Subcutaneous abdominal adipose tissue (tissue), 5 donors: ENCODE measurements around the gene PBX4.

Experiments used
- H3K27ac ChIP-seq: one replicate; pipeline ENCODE4 v1.7.0; 2013; ENCODE audit warnings: low read depth, mild to moderate bottlenecking, inconsistent platforms, low read length, moderate library complexity
- H3K27me3 ChIP-seq, 5 donors: one replicate each; pipeline ENCODE4 v1.7.0; 2013; ENCODE audit warnings: low read length in 5 of 5, inconsistent platforms in 1 of 5; ENCODE audit not compliant: control insufficient read depth in 5 of 5, insufficient read depth in 4 of 5
- H3K36me3 ChIP-seq, 5 donors: one replicate each; pipeline ENCODE4 v1.7.0; 2013; ENCODE audit warnings: low read length in 5 of 5; ENCODE audit not compliant: control insufficient read depth in 5 of 5, insufficient read depth in 5 of 5
- H3K4me1 ChIP-seq, 5 donors: one replicate each; pipeline ENCODE4 v1.7.0; 2013; ENCODE audit warnings: low read length in 5 of 5, mild to moderate bottlenecking in 3 of 5, moderate library complexity in 1 of 5; ENCODE audit not compliant: control insufficient read depth in 5 of 5, insufficient read depth in 5 of 5
- H3K4me3 ChIP-seq, 5 donors: one replicate each; pipeline ENCODE4 v1.7.0; 2013; ENCODE audit warnings: low read length in 5 of 5, low read depth in 1 of 5
- H3K9ac ChIP-seq, 5 donors: one replicate each; pipeline ENCODE4 v1.7.0; 2013; ENCODE audit warnings: low read length in 5 of 5, mild to moderate bottlenecking in 4 of 5, moderate library complexity in 3 of 5
- H3K9me3 ChIP-seq, 5 donors: one replicate each; pipeline ENCODE4 v1.7.0; 2013; ENCODE audit warnings: low read length in 5 of 5; ENCODE audit not compliant: control insufficient read depth in 5 of 5
- donor health status: healthy.
- donor health status: healthy.
- donor health status: healthy.
- donor health status: healthy.
- donor health status: healthy.

PBX4 gene

GRCh38 chr19:19550485-19550929, 68.0 kb downstream of the PBX4 start:
- peaks cover 0 to 32% (median 20%) of the 10 kb centered on the region in 5 donors for H3K4me1 ChIP-seq
- H3K27me3 ChIP-seq, result peaks cover 0 to 26% (median 2%) of the 10 kb centered on the region in 5 donors
- H3K27ac ChIP-seq, result no peak overlapping the region
- H3K9ac ChIP-seq, result no peak overlapping the region
- H3K4me3 ChIP-seq, result no peak overlapping the region
- H3K36me3 ChIP-seq, result no peaks in the 10 kb centered on the region
- H3K9me3 ChIP-seq, result peaks cover 0 to 8% (median 5%) of the 10 kb centered on the region in 5 donors

- Histone ChIP-seq H3K4me3 (no peak overlapping the region), H3K27me3 (peaks cover 0 to 29% (median 2%) of the 10 kb centered on the region in 5 donors), H3K9me3 (peaks cover 0 to 8% (median 5%) of the 10 kb centered on the region in 5 donors), H3K4me1 (peaks cover 0 to 32% (median 20%) of the 10 kb centered on the region in 5 donors), H3K36me3 (no peaks in the 10 kb centered on the region), H3K9ac (no peak overlapping the region), H3K27ac (no peak overlapping the region)
Measured at GRCh38 chr19:19549804-19550464, 68.6 kb downstream of the PBX4 start.

- Histone ChIP-seq H3K4me1 (peaks cover 0 to 24% (median 15%) of the 10 kb centered on the region in 5 donors), H3K4me3 (no peak overlapping the region), H3K9ac (no peak overlapping the region), H3K27me3 (peaks cover 0 to 29% (median 2%) of the 10 kb centered on the region in 5 donors), H3K27ac (no peak overlapping the region), H3K36me3 (no peaks in the 10 kb centered on the region), H3K9me3 (peaks cover 0 to 8% (median 5%) of the 10 kb centered on the region in 5 donors)
Measured at GRCh38 chr19:19548915-19549759, 69.3 kb downstream of the PBX4 start.

- H3K27ac ChIP-seq, result no peak overlapping the region
- peaks cover 0 to 20% (median 8%) of the 10 kb centered on the region in 5 donors for H3K4me1 ChIP-seq
- H3K4me3 ChIP-seq, result no peak overlapping the region
- H3K27me3 ChIP-seq, result peaks cover 0 to 38% (median 12%) of the 10 kb centered on the region in 5 donors
- H3K9me3 ChIP-seq, result peaks cover 0 to 8% (median 5%) of the 10 kb centered on the region in 5 donors
- no peaks in the 10 kb centered on the region for H3K36me3 ChIP-seq
- H3K9ac ChIP-seq, result no peak overlapping the region
Measured at GRCh38 chr19:19547674-19548336, 70.7 kb downstream of the PBX4 start.

- Histone ChIP-seq H3K27me3 (peaks cover 5 to 49% (median 23%) of the 10 kb centered on the region in 5 donors), H3K4me1 (peaks cover 0 to 20% (median 8%) of the 10 kb centered on the region in 5 donors)
Measured at GRCh38 chr19:19546751-19547162, 71.7 kb downstream of the PBX4 start.

GRCh38 chr19:19545707-19546106, 72.8 kb downstream of the PBX4 start:
- H3K4me3 ChIP-seq, result no peak overlapping the region
- H3K9me3 ChIP-seq, result peaks cover 0 to 3% (median 2%) of the 10 kb centered on the region in 5 donors
- no peak overlapping the region for H3K9ac ChIP-seq
- no peak overlapping the region for H3K27ac ChIP-seq
- peaks cover 0 to 27% (median 15%) of the 10 kb centered on the region in 5 donors for H3K4me1 ChIP-seq
- peaks cover 13 to 59% (median 33%) of the 10 kb centered on the region in 5 donors for H3K27me3 ChIP-seq
- no peaks in the 10 kb centered on the region for H3K36me3 ChIP-seq

More at GRCh38 chr19:19546751-19547162, 71.7 kb downstream of the PBX4 start:
- Histone ChIP-seq H3K4me3 (no peak overlapping the region), H3K9me3 (peaks cover 0 to 8% (median 5%) of the 10 kb centered on the region in 5 donors), H3K9ac (no peak overlapping the region), H3K27ac (no peak overlapping the region), H3K36me3 (no peaks in the 10 kb centered on the region)

- Histone ChIP-seq H3K4me3 (no peak overlapping the region), H3K4me1 (peaks cover 0 to 31% (median 20%) of the 10 kb centered on the region in 5 donors), H3K27ac (no peak overlapping the region), H3K9me3 (peaks cover 0 to 3% (median 2%) of the 10 kb centered on the region in 5 donors), H3K36me3 (no peaks in the 10 kb centered on the region), H3K27me3 (peaks cover 15 to 59% (median 35%) of the 10 kb centered on the region in 5 donors), H3K9ac (no peak overlapping the region)
Measured at GRCh38 chr19:19544954-19545591, 73.4 kb downstream of the PBX4 start.

GRCh38 chr19:19544257-19544953, 74.1 kb downstream of the PBX4 start:
- peaks cover 0 to 34% (median 22%) of the 10 kb centered on the region in 5 donors for H3K4me1 ChIP-seq
- H3K4me3 ChIP-seq, result no peak overlapping the region
- H3K9me3 ChIP-seq, result peaks cover 0 to 3% (median 2%) of the 10 kb centered on the region in 5 donors
- H3K36me3 ChIP-seq, result no peaks in the 10 kb centered on the region
- no peak overlapping the region for H3K27ac ChIP-seq
- H3K9ac ChIP-seq, result no peak overlapping the region
- H3K27me3 ChIP-seq, result peaks cover 17 to 59% (median 36%) of the 10 kb centered on the region in 5 donors

- Histone ChIP-seq H3K4me3 (no peak overlapping the region), H3K9me3 (no peaks in the 10 kb centered on the region), H3K9ac (no peak overlapping the region), H3K36me3 (no peaks in the 10 kb centered on the region), H3K27ac (no peak overlapping the region), H3K4me1 (peaks cover 0 to 35% (median 27%) of the 10 kb centered on the region in 5 donors), H3K27me3 (peaks cover 19 to 59% (median 42%) of the 10 kb centered on the region in 5 donors)
Measured at GRCh38 chr19:19543640-19544039, 74.8 kb downstream of the PBX4 start.
